Forelimb muscle (tissue), 1 donor: ENCODE results near the gene TNNI3K. TPM values are rescaled to one million over a fixed set of nuclear protein-coding genes. Genes with fewer than 3 reads are reported as not detected.
A peak's percentile ranks its signal among the peaks of the same experiment; 100 is the strongest.
"Not testable (repeated sequence)": the region's sequence is repeated elsewhere in the genome, so short reads cannot be mapped to it uniquely, and the experiment has no call there.

Source experiments
- DNase-seq: peaks from one replicate; pipeline ENCODE4 v3.0.0-alpha.2; 2013; ENCODE audit warnings: low read depth
- polyA plus RNA-seq: library from polyadenylated mRNA; unstranded; fragments of 120-200 nt; gene quantifications from one replicate; pipeline ENCODE4 v1.2.1, GENCODE V29; 2013; ENCODE audit not compliant: insufficient read length

TNNI3K gene
- 1.8 TPM for polyA plus RNA-seq

GRCh38 chr1:74235153-74235552, at the start of gene TNNI3K:
TNNI3K (plus strand) TSS chr1:74235387; CDS start chr1:74235452, 65 bp downstream.
- DNase-seq = no peak

- DNase-seq = no peak
Measured at GRCh38 chr1:74193908-74194307, 41.3 kb upstream of the TNNI3K start.

- no peak for DNase-seq
Measured at GRCh38 chr1:74195339-74195738, 39.8 kb upstream of the TNNI3K start.

- DNase-seq = no peak
Measured at GRCh38 chr1:74197255-74197654, 37.9 kb upstream of the TNNI3K start.

GRCh38 chr1:74197657-74198552, 37.3 kb upstream of the TNNI3K start, which contains the start of the genes FPGT and LRRIQ3:
FPGT (plus strand) TSS chr1:74198242; CDS start chr1:74198279, 37 bp downstream.
LRRIQ3 (minus strand) TSS chr1:74198176; CDS start chr1:74183684, 14,492 bp downstream.
- DNase-seq = peak; percentile 88

GRCh38 chr1:74199504-74199903, 35.7 kb upstream of the TNNI3K start:
- no peak for DNase-seq

GRCh38 chr1:74205266-74205665, 29.9 kb upstream of the TNNI3K start:
- no peak for DNase-seq

GRCh38 chr1:74215229-74215628, 20.0 kb upstream of the TNNI3K start:
- DNase-seq = no peak

- DNase-seq = no peak
Measured at GRCh38 chr1:74222701-74223100, 12.5 kb upstream of the TNNI3K start.

- no peak for DNase-seq
Measured at GRCh38 chr1:74223453-74223852, 11.7 kb upstream of the TNNI3K start.

GRCh38 chr1:74236440-74236839, 1.3 kb downstream of the TNNI3K start:
- DNase-seq = no peak

GRCh38 chr1:74237035-74237434, 1.8 kb downstream of the TNNI3K start:
- DNase-seq = no peak

GRCh38 chr1:74237787-74238186, 2.6 kb downstream of the TNNI3K start:
- DNase-seq = no peak

GRCh38 chr1:74245168-74245772, 10.1 kb downstream of the TNNI3K start:
- DNase-seq = no peak

GRCh38 chr1:74246315-74246714, 11.1 kb downstream of the TNNI3K start:
- no peak for DNase-seq

- no peak for DNase-seq
Measured at GRCh38 chr1:74247881-74248528, 12.8 kb downstream of the TNNI3K start.

GRCh38 chr1:74253243-74253824, 18.1 kb downstream of the TNNI3K start:
- not testable (repeated sequence) for DNase-seq

GRCh38 chr1:74266001-74266400, 30.8 kb downstream of the TNNI3K start:
- DNase-seq = no peak

GRCh38 chr1:74271503-74271902, 36.3 kb downstream of the TNNI3K start:
- no peak for DNase-seq

GRCh38 chr1:74280642-74281396, 45.6 kb downstream of the TNNI3K start:
- DNase-seq = no peak

- no peak for DNase-seq
Measured at GRCh38 chr1:74286414-74286813, 51.2 kb downstream of the TNNI3K start.
